Measurements from ENCODE around the gene KSR1. TPM values are rescaled to one million over a fixed set of nuclear protein-coding genes. Genes with fewer than 3 reads are reported as not detected.
"Not testable (repeated sequence)": the region's sequence is repeated elsewhere in the genome, so short reads cannot be mapped to it uniquely, and the experiment has no call there.

The KSR1 gene
- total RNA-seq, 6 experiments from 2014 or later: 5.9 to 12.9 (median 8.7) TPM

DNA sequence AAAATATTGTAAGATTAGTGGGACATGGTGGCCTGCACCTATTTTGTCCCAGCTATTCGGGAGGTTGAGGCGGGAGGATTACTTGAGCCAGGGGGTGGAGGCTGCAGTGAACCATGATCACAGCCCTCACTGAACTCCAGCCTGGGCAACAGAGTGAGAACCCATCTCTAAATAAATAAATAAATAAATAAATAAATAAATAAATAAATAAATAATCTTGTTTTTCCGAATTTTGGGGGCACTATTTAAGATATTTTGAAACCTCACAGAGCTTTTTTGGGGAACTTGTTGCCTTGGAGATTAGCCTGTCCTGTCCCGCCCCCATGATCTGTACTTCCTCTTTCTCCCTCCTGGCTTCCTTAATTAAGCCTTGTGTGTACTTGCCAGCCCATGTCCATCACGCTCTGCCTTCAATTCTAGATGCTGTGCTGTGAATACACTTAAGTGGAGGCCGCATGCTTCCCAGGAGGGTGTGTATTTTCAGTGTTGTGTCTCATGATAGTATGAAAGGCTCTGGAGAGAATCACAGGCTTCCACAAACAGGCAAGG, 179.1 kb downstream of the KSR1 start:
- Histone ChIP-seq H3K4me3 (no peak overlapping the region), H3K4me1 (peaks cover 0 to 9% (median 0%) of the 10 kb centered on the region in 4 donors), H3K36me3 (no peaks in the 10 kb centered on the region), H3K27me3 (no peaks in the 10 kb centered on the region), H3K27ac (no peak overlapping the region), H3K9me3 (no peaks in the 10 kb centered on the region)
- TF ChIP-seq POLR2A (IDR thresholded peaks at IDR 0.05): no peak
- TF ChIP-seq, protein P1, sequence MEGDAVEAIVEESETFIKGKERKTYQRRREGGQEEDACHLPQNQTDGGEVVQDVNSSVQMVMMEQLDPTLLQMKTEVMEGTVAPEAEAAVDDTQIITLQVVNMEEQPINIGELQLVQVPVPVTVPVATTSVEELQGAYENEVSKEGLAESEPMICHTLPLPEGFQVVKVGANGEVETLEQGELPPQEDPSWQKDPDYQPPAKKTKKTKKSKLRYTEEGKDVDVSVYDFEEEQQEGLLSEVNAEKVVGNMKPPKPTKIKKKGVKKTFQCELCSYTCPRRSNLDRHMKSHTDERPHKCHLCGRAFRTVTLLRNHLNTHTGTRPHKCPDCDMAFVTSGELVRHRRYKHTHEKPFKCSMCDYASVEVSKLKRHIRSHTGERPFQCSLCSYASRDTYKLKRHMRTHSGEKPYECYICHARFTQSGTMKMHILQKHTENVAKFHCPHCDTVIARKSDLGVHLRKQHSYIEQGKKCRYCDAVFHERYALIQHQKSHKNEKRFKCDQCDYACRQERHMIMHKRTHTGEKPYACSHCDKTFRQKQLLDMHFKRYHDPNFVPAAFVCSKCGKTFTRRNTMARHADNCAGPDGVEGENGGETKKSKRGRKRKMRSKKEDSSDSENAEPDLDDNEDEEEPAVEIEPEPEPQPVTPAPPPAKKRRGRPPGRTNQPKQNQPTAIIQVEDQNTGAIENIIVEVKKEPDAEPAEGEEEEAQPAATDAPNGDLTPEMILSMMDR (IDR thresholded peaks at IDR 0.05): no peak
- ATAC-seq (peak in 2 of 4 donors; percentile 24 to 33), DNase-seq (no peak)
- intact Hi-C loops (cut with DNase I): no loop called here
- 61% methylated on average over 6 of the region's 6 CpGs for WGBS (ENCODE audit: insufficient coverage, low coverage, low lambda C conversion rate, missing lambda C conversion rate)

DNA sequence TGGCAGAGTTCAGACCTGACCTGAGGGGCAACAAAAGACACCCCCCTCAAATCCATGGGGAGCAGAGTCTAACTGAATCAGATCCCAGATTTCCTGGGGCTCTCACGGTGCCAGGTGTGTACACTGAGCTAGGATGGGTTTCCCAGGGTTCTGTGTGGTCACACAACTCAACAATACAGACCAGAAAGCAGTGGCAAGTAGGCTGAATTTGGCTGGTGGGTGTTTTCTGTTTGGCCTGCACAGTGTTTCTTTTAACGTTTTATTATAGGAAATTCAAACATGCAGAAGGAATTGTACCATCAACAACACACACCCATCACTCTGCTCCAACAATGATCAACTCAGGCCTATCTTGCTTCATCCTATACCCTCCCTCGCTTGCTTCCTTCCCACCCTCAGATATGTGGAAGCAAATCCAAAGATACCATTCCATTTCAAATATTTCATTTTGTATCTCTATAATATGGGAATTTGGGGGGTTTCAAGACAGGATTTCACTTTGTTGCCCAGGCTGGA, 179.8 kb downstream of the KSR1 start:
- H3K27me3 ChIP-seq; H3K9me3 ChIP-seq; H3K4me1 ChIP-seq; H3K36me3 ChIP-seq; H3K4me3 ChIP-seq; ATAC-seq; H3K27ac ChIP-seq; DNase-seq; intact Hi-C loops (cut with DNase I): not testable (repeated sequence)
- 55% methylated on average over 2 of the region's 3 CpGs for WGBS (ENCODE audit: insufficient coverage, low coverage, low lambda C conversion rate, missing lambda C conversion rate)

DNA sequence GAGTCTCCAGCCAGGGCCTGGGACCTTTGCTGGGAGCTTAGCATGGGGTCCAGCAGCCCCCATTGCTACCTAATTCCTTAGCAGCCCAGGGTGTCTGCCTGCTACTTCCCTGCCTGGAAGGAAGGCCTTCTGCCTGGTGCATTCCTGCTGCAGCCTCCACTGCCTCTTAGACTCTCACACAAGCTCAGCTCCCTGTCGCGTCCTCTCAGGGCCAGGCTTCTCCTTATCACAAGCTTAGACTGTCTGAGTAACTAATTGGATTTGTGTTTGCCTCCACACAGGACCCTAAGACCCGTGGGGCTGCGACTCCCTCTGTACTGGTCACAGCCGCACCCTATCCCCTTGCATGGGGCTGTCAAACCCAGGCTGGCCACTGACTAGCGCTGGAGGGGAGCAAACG, 181.6 kb downstream of the KSR1 start:
- 100% methylated on average over 2 of the region's 7 CpGs for WGBS (ENCODE audit: insufficient coverage, low coverage, low lambda C conversion rate, missing lambda C conversion rate)
- H3K27me3 ChIP-seq; H3K27ac ChIP-seq; ATAC-seq; H3K36me3 ChIP-seq; H3K4me3 ChIP-seq; intact Hi-C loops (cut with DNase I); H3K9me3 ChIP-seq; H3K4me1 ChIP-seq; DNase-seq: not testable (repeated sequence)

DNA sequence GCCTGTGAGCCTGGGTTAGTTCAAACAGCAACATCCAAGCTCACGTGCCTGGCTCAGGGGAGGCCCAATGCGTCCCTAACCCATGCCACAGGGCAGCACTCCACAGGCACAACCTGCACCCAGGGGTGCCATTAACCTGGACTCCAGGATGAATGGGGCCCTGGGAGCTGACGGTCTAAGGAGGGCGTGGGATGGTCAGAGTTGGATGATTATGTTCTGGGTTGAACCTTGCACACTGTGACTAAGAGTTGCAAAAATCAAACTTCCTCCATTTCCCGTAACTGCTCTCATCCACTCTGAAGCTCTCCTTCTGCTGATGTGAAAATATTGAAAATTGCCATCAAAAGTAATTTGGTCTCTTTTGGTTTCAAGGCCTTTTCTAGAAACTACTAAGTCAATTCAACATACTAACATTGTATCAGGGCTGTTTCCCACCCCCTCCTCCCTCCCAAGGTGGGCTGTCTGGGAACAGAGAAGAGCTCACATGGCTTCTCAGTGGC, 182.2 kb downstream of the KSR1 start:
- H3K27me3 ChIP-seq; H3K9me3 ChIP-seq; H3K36me3 ChIP-seq; DNase-seq; intact Hi-C loops (cut with DNase I); H3K4me3 ChIP-seq; H3K4me1 ChIP-seq; H3K27ac ChIP-seq: not testable (repeated sequence)
- 100% methylated on average over 1 of the region's 5 CpGs for WGBS (ENCODE audit: insufficient coverage, low coverage, low lambda C conversion rate, missing lambda C conversion rate)
- peak in 2 of 4 donors; percentile 10 to 19 for ATAC-seq

DNA sequence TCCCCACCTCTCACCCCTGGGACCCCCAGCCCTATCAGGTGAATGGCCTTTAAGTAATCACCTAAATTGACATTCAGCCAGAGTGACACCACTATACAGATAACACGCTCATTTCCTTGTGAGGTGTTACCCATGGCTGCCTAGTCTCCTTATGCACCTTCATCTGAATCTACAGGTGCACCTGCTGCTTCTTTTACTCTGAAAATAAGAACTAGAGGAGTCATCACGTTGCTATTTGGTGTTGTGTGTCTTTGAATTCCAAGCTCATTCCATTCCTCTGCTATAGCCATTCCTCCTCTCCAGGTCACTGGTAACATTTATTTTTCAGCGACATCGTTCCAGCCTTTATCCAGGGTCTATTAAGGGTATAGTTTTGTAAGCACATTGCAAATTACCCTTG, 184.5 kb downstream of the KSR1 start:
- DNase-seq (no peak), ATAC-seq (no peak)
- WGBS (ENCODE audit: insufficient coverage, low coverage, low lambda C conversion rate, missing lambda C conversion rate): 78% methylated on average over 4 of the region's 4 CpGs
- H3K36me3 ChIP-seq: no peaks in the 10 kb centered on the region
- H3K27ac ChIP-seq: no peak overlapping the region
- no peak for TF ChIP-seq POLR2A (IDR thresholded peaks at IDR 0.05)
- TF ChIP-seq, protein P1 (IDR thresholded peaks at IDR 0.05): no peak
- H3K4me1 ChIP-seq: no peaks in the 10 kb centered on the region
- H3K4me3 ChIP-seq: no peak overlapping the region
- no peaks in the 10 kb centered on the region for H3K27me3 ChIP-seq
- intact Hi-C loops (cut with DNase I): no loop called here
- no peaks in the 10 kb centered on the region for H3K9me3 ChIP-seq

DNA sequence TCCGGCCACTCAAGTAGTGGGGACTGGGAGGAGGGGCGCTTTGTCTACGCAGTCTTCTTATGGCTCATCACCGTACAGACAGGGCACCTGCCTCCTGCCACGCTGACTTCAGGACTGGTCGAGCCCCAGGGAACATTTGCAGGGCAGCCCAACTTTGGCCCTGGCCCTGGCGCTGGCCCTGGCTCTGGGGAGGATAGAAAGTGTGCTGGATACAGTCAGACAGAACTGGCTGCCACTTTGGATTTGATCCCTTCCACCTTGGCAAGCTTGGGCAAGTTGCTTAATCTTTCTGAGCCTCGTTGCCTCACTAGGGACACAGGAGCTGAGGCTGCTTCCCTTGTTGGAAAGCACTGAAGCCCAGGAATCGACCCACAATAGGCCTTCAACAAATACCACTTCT, 188.3 kb downstream of the KSR1 start:
- H3K36me3 ChIP-seq: no peaks in the 10 kb centered on the region
- intact Hi-C loops (cut with DNase I): no loop called here
- TF ChIP-seq, protein P1 (IDR thresholded peaks at IDR 0.05): no peak
- no peak for TF ChIP-seq POLR2A (IDR thresholded peaks at IDR 0.05)
- H3K4me3 ChIP-seq: no peak overlapping the region
- no peak overlapping the region for H3K27ac ChIP-seq
- WGBS (ENCODE audit: insufficient coverage, low coverage, low lambda C conversion rate, missing lambda C conversion rate): 38% methylated on average over 3 of the region's 9 CpGs
- H3K27me3 ChIP-seq: no peaks in the 10 kb centered on the region
- H3K4me1 ChIP-seq: no peaks in the 10 kb centered on the region
- no peaks in the 10 kb centered on the region for H3K9me3 ChIP-seq
- peak in 1 of 3 donors; percentile 87 for DNase-seq
- ATAC-seq: peak; percentile 33 to 92 (median 60)

DNA sequence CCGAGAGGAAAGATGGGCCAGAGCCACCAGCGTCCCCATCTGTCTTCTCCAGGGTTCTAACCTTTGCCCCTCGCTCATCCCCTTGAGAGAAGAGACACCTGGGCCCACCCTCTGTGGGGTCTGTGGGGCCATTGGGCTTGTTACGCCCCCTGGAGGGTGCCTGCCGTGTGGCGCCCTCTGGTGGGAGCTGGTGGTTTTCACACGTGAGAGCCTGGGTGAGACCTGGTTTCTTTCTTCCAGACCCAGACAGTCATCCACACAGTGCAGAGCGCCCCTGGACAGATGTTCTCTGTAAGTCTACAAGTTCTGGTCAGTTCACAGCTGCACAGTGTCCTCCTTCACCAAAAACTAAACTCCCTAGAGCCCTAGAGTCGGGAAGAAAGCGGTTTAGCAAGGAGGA, 189.4 kb downstream of the KSR1 start:
- intact Hi-C loops (cut with DNase I); H3K9me3 ChIP-seq; H3K36me3 ChIP-seq; H3K27me3 ChIP-seq; H3K4me3 ChIP-seq; H3K27ac ChIP-seq; DNase-seq; H3K4me1 ChIP-seq: not testable (repeated sequence)
- peak in 3 of 4 donors; percentile 14 to 28 (median 25) for ATAC-seq
- WGBS (ENCODE audit: insufficient coverage, low coverage, low lambda C conversion rate, missing lambda C conversion rate): 68% methylated on average over 3 of the region's 10 CpGs
